Muscle of arm (tissue), 12 donors: ENCODE measurements around the gene DOK4. TPM values are rescaled to one million over a fixed set of nuclear protein-coding genes. Genes with fewer than 3 reads are reported as not detected.
"Not testable (repeated sequence)": the region's sequence is repeated elsewhere in the genome, so short reads cannot be mapped to it uniquely, and the experiment has no call there.

Source experiments
- DNase-seq: peaks from one replicate; pipeline ENCODE4 v3.0.0-alpha.2; 2013
- polyA plus RNA-seq, 12 donors: library from polyadenylated mRNA; unstranded; fragments of 120-200 nt; gene quantifications; one replicate each; pipeline ENCODE4 v1.2.1, GENCODE V29; 2013; ENCODE audit not compliant: insufficient read length in 12 of 12

Gene DOK4
- polyA plus RNA-seq, 12 donors, result 6.6 to 33.0 (median 9.5) TPM; not detected in 1

DNA sequence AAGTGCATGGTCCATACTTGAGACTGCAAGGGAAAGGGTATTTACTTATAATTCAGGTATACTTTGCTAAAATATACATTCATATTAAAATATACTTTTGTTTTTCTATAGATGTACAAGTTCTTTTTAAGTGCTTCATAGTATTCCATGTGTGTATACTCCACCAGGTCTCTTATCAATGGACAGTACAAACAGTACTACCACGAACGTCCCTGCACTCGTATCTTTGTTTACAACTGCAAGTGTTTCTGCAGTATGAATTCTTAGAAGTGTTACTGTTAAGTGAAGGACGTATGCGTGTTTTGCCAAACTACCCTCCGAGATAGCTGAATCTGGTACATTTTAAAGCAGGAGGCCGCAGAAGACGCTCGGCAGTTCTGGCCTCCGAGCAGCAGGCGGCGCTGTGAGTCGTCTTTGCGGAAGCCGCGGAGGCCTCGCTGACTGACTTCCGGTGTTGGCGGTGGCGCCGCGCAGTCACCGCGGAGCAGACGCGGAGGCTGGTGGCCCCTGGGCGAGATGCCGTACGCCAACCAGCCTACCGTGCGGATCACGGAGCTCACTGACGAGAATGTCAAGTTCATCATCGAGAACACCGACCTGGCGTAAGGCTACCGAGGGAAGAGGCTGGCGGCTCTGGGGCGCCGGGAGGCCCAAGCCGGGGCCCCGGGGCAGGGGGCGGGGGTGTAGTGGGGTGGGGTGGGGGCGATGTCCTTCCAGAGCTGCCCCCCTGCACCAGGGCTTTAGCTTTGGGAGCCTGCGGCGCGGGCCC lies 23.9 kb downstream of the DOK4 start, which contains the start of gene POLR2C:
Gene POLR2C, plus strand, starts transcription at position 471 of the 769 bp plus-strand sequence. Its CDS starts 46 bp downstream, at position 517.
- peak; percentile 90 for DNase-seq

DNA sequence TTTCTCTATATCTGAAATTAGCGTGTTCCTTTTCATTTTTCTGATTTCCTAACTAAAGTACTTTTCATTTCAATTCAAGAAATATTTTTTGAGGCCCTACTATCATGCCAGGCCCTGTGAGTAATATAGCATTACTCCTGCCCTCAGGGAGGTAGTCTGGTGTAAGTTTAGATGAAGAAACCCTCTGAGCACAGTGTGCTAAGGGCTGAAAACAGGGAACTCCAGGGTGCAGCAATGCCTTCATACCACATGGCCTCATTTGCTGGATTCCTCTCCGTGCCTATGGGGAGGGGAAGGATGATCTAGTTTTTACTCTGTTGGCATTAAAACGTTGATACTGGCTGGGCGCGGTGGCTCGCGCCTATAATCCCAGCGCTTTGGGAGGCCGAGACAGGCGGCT lies 34.3 kb downstream of the DOK4 start:
- no peak for DNase-seq

DNA sequence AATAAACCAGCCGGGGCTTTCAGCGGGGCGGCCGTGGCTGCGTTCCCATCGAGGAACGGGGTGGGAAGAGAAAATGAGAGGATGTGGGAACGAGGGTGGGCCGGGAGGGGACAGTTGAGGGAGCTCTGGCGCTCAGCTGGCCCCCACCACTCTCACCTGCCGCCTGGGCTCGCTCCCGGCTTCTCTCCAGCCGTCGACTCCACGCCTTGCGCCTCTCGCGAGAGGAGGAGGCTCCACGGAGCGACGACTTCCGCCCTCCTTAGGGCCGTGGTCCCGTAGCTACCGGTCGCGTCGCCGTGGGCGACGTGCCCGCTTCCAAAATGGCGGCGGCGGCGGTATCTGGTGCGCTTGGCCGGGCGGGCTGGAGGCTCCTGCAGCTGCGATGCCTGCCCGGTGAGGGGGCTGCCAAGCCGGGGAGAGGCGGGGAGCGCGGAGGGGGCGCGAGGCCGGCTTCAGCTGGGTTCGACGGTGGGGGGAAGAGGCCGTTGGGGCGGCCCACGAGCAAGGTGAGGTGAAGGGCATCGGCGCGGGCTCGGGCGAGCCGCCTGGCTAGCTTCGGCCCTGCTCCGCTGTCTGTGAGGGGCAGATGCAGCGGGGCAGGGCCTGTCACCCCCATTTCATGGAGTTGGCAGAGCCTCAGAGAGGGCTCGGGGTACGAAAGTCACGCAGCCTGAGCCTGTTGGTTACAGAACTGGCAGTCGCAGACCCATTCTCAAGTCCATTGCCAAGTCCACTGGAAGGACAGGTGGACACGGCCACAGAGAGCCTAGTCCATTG lies 38.9 kb downstream of the DOK4 start, which contains the start of the genes CIAPIN1 and COQ9:
Gene CIAPIN1, minus strand, starts transcription at position 200 of the 777 bp plus-strand sequence. CDS start 6,457 bp downstream, outside the sequence.
Gene COQ9, plus strand, starts transcription at position 294 of the 777 bp plus-strand sequence. Its CDS starts 27 bp downstream, at position 321.
- peak; percentile 96 for DNase-seq

DNA sequence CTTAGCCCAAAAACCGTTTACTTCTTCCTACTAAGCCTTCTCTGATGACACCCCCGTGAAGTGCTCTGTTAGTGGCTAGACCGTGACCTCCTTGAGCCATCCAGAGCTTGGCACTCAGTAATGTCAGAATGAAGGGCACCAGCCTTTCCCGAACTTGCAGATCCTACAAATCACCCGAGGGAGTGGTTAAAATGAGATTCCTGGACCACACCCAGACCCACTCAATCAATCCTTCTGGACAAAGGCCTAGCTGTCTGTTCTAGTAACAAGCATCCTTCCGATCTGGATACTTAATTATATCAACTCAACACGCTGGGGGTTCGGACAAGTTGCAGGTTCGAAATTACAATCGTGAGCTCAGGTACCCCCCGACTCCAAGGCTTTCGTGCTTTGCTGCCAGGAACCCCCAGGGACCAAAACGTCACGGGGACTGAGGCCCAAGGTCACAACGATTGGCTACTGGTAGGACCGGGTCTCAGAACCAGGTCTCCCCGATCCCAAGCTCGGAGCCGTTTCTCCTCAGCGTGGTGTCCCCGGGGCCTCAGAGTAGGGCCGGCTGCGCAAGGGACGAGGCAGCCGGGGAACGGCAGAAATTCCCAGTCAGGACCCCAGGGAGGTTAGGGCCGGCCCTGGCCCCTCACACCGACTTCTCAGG lies 39.6 kb downstream of the DOK4 start:
- peak; percentile 46 for DNase-seq

DNA sequence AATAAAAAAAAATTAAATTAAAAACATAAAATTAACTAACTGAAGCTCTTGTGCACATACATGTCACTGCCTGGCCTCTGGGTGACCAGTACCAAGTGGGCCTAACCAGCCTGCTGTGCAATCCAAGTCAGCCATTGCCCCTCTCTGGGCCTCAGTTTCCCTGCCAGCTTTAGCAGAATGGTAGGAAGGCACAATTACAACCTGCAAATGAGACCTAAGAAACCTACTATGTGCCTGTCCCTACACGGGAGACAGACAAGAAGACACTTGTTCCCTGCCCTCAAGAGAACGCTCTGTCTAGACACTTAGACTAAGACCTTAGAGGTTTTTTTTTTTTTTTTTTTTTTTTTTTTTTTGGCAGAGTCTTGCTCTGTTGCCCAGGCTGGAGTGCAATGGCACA lies 40.8 kb downstream of the DOK4 start:
- DNase-seq, result no peak

DNA sequence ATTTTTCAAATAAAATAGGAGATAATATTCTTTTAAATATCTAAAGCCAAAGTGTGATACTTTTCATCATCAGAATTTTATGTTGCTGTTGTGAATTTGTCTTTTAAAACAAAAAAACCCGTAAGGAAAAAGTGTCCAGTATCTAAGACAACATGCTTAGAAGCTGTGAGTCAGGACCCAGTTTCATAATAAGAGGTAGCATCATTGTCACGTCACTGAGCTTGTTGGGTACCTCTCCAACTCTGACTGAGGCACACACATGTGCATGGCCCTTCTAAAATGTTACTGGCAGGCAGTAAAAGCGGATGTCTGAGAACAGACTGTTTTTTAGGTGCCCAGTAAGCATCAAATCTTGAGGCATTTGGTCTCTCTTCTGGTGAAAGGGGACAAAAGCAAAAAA lies 41.6 kb downstream of the DOK4 start:
- DNase-seq, result no peak

DNA sequence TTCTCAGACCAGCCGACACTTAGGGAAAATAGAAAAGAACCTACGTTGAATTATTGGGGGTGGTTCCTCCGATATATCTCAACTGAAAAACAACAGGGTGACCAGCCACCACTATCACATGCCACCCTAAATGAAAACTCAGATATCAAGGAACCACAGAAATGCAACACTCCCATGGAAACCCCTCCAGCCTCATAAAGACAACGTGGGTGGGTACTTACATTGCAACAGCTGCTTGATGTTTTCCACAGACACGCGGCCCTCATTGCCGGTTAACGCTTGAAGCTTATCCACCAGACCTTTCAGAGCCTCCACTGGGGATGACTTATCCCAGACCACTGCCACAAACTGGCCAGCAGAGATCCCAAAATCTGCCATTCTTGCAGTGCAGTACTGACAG lies 45.7 kb downstream of the DOK4 start:
- not testable (repeated sequence) for DNase-seq

DNA sequence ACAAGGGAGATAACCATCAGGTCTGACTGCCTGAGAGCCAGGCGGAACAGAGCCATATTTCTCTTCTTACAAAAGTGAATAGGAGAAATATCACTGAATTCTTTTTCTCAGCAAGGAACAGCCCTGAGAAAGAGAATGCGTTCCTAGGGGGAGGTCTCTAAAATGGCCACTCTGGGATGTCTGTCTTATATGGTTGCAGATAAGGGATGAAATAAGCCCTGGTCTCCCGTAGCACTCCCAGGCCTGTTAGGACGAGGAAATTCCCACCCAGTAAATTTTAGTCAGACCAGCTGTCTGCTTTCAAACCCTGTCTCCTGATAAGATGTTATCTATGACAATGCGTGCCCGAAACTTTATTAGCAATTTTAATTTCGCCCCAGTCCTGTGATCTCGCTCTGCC lies 46.3 kb downstream of the DOK4 start:
- DNase-seq, result not testable (repeated sequence)

DNA sequence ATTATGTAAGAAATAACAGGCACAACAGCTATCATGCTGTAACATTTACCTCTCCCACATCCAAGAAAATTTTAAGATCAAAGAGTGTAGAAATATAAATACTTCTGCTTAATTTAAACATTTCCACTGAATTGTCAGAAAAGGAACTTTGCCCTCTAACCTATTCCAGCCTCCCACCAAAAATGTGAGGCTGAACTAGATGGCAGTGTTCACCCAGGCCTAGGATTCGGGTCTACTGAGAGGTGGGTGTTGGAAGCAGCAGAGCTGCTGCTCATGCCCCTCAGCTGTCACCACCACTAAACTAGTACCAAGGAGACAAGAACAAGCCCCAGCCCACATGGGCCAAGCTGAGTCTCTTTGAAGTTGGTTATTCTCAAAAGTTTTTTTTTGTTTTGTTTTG lies 50.5 kb downstream of the DOK4 start:
- no peak for DNase-seq

DNA sequence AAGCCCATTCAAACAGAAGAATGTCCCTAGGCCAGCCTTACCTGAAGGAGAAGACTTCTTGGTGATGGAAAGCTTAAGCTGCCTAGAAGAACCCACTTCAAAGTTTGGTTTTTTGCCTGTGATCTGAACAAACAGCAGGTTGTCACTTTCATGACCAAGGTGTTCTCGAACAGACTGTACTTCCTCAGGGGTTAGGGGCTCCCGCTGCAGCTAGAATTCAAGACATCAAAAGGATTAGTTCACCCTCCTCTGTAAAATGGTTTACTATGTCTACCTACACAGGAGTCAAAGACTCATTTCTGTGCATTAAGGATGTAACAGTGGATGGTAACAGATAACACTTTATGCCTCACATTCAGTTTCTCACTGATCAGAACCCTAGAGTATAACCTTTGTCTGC lies 52.3 kb downstream of the DOK4 start:
- DNase-seq, result no peak

DNA sequence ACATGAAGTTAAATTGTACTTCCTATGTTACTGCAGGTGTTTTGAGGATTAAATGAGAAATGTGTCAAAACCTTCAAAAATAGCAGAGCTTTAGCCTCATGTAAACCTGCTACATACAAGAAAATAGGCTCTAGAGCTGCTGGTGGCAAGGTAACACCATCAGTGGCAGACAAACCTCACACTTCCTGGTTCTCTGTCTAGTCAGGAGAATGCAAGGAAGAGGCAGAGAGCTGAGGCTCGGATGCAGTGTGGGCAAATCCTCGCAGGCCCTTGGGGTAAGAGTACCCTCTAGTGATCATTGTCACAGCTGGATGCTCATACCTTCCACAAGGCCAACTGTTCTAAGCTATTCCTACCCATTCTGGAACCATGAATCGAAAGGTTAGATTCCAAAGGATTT lies 53.3 kb downstream of the DOK4 start:
- DNase-seq, result no peak

DNA sequence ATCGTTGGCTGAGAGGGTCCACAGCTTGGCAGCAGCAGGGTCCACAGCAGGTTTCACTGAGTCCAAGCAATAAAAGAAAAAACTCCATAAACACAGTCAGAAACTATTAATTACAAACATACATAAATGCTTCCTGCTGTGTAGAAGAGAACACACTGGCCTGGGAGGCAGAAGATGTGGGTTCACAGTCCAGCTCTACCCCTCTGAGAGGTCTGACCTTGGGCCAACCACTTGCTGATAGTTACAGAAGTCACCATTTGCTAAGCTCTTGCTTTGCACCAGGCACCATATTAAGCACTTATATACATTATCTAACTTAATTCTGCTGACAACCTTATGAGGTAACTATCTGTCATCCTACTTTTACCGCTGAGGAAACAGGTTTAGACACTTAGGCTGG lies 53.8 kb downstream of the DOK4 start:
- no peak for DNase-seq

DNA sequence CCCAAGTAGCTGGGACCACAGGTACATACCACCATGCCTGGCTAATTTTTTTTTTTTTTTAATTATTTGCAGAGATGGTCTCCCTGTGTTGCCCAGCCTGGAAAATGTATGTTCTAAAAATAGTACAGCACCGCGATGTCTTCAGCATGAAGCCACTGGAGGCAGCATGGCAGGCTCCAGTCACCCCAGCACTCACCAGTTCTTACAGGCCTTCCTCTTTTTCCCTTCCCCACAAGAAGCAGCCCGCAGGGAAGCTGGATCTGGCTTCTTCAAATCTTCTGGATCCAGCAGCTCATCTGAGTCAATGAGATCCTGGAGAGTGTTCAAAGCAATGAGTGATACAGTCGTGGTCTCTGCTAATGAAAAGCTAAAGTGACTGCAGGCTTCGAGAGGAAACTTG lies 55.3 kb downstream of the DOK4 start:
- no peak for DNase-seq

DNA sequence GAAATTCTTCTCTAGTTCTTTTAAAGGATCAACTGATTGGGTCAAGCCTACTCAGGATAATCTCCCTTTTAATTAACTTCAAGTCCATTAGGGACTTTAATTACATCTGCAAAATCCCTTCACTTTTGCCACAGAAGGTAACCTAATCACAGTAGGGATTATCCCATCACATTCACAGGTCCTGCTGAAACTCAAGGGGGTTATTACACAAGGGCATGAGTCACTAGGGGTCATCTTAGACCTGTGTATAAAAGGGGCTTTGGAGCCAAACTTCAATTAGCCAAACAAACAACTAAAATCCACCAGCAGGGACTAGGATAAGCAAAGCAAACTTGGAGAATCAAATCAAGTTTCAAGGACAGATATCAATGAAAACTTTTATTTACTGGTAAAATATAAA lies 58.5 kb downstream of the DOK4 start:
- DNase-seq, result no peak

DNA sequence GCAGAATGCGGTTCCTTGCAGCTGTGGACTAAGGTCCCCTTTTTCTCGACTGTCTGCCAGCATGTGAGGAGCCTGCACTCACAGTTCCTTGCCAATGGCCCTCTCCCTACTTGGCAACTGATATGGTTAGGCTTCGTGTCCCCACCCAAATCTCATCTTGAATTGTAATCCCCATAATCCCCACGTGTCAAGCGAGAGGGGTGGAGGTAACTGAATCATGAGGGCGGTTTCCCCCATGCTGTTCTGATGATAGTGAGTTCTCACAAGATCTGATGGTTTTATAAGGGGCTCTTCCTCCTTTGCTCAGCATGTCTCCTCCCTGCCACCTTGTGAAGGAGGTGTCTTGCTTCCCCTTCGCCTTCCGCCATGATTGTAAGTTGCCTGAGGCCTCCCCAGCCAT lies 59.0 kb downstream of the DOK4 start:
- no peak for DNase-seq

DNA sequence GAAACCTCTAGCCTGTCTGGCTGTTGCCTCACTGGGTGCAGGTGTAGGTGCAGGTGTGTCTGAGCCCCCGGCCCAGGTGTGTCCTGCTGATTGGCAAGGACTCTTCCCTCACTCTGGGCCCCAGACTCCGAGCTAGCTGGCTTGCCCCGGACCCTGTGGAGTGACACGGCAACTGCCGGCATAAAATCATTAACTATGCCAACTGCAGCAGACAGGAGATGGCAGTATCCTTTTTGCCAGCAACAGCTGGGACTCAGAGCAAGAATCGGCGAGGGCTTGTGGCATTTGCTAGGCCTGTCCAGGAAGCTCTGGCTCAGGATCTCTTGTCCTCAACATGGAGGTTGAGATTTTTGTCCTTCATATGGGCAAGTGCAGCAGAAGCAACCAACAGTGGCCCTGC lies 59.9 kb downstream of the DOK4 start:
- no peak for DNase-seq

DNA sequence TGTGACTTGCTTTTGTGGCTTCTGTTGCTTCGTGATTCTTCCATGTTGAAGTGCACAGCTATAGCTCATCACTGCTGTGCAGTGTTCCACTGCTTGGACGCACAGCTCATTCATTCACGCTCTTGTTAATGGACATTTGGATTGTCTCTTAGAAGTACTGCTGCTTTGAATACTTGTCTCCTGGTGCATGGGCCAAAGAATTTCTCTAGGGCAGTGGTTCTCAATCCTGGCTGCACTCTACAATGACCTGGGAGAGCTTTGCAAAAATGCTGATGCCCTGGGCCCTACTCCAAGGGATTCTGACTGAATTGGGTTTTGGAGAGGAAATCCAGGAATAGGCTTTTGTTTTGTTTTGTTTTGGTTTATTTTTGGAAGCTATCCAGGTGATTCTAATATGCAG lies 61.7 kb downstream of the DOK4 start:
- DNase-seq, result no peak

DNA sequence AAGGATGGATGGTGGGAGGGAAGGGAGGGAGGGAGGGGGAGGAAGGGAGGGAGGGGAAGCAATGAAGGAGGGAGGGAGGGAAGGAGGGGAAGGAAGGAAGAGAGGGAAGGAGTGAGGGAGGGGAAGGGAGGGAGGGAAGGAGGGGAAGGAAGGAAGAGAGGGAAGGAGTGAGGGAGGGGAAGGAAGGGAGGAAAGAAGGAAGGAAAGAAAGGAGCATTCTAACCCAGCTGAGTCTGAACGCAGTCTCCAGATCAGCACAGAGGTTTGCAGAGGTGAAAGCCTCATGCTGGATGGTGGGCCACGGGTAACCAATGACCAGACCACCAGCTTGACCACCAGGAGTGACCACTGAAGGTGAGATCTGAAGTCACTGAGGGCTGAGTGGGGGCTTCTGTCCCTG lies 63.1 kb downstream of the DOK4 start:
- no peak for DNase-seq

DNA sequence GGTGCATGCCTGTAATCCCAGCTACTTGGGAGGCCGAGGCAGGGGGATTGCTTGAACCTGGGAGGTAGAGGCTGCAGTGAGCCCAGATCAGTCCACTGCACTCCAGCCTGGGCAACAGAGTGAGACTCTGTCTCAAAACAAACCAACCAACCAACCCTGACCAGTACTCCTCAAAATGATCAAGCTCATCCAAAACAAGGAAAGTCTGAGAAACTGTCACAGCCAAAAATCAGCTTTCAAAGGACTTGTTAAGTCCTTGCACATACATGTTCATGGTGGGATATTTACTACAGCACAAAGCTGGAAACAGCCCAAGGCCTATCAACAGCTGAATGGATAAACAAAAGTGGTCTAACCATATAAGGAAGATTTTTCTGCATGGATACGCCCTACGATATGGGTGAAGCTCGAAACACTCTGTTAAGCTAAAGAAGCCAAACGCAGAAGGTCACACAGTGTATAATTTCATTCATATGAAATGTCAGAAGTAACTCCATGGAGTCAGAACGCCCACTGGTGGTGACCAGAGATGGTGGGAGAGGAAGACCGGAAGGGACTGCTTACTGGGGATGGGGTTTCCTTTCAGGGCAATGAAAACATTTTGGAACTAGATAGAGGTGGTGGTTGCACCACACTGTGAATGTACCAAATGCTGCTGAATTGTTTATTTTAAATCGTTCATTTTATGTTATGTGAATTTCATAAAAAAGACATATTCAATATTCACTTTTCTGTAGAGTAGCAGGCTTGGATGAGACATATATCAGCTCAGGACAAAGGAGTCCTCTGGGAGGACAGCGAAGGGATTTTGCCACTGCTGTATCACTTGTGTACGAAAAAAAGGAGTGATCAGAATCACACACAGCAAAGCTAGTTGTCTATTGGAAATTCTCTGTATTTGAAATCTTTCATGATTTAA lies 64.0 kb downstream of the DOK4 start:
- peak; percentile 73 for DNase-seq
